Measurements from ENCODE around the gene EXOC4. TPM values are rescaled to one million over a fixed set of nuclear protein-coding genes. Genes with fewer than 3 reads are reported as not detected.

The EXOC4 gene
- total and polyA plus RNA-seq, 2 of the 8 experiments (the other 6 are each of a cell fraction or from before 2014, with no cell fraction given): 27.0 to 67.3 TPM

DNA sequence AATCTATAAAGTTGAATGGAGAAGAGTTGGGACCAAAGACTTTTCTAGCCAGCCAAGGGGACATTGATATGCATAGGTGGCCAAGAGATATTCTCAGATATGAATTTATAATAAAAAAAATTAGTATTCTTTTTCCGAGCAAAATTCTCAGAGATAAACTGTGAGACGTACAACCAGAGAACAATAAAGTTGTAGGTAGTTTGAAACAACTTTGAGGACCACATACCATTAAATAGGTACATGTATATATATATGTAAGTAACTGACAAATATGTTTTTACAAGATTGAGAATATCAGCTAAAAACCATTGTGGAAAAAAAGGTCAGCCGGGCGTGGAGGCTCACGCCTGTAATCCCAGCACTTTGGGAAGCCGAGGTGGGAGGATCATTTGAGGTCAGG lies 56.5 kb downstream of the EXOC4 start:
- DNase-seq (ENCODE audit: low read depth in 1 of 2, low spot score in 2 of 2) (no peak), FAIRE-seq (no peak)
- H2AFZ ChIP-seq (ENCODE audit: low read length): no peak overlapping the region
- no peak overlapping the region for H3K4me2 ChIP-seq (ENCODE audit: insufficient read depth in 1 of 2, low read depth in 2 of 2, low read length in 2 of 2)
- no peaks in the 10 kb centered on the region for H4K20me1 ChIP-seq (replicated peaks in 1 of 2; ENCODE audit: control insufficient read depth in 1 of 2, insufficient read depth in 2 of 2, low read length in 2 of 2)
- H3K4me3 ChIP-seq (ENCODE audit: extremely low read depth in 1 of 4, insufficient read depth in 2 of 4, low read depth in 3 of 4, low read length in 4 of 4): no peak overlapping the region
- ChIA-PET CTCF (ENCODE audit: partially characterized antibody) (interaction anchor here (1.3 kb wide), 1 partner anchor 9 kb away, joined by 3 read pairs; no protein-coding TSS in a partner anchor), POLR2A (ENCODE audit: partially characterized antibody) (no interaction called here)
- H3K27ac ChIP-seq (ENCODE audit: low read depth, low read length): no peak overlapping the region
- no peak overlapping the region for H4K8ac ChIP-seq (ENCODE audit: extremely low read depth, insufficient read depth, low read length)
- H3K36me3 ChIP-seq (ENCODE audit: control insufficient read depth in 2 of 4, insufficient read depth in 4 of 4, low read length in 3 of 4): peaks cover 0 to 30% (median 13%) of the 10 kb centered on the region in 4 experiments; a peak in 5 of 8 replicates
- H3K79me1 ChIP-seq (ENCODE audit: low read depth, low read length): no peaks in the 10 kb centered on the region
- no peaks in the 10 kb centered on the region for H3K23me2 ChIP-seq (ENCODE audit: low read depth, low read length)
- no peak overlapping the region for H3K23ac ChIP-seq (ENCODE audit: insufficient read length)
- H4K5ac ChIP-seq (ENCODE audit: insufficient read length, low read depth, low read length): no peak overlapping the region
- no peak overlapping the region for H2AK5ac ChIP-seq (ENCODE audit: low read depth, low read length)
- H3K56ac ChIP-seq (replicated peaks; ENCODE audit: insufficient read length, low read depth, low read length): no peak overlapping the region
- peaks cover 0 to 1% (median 0%) of the 10 kb centered on the region in 4 experiments; a peak in 1 of 7 replicates for H3K27me3 ChIP-seq (replicated peaks in 1 of 4; ENCODE audit: control insufficient read depth in 3 of 4, extremely low read depth in 1 of 4, insufficient read depth in 3 of 4, low read length in 3 of 4)
- no peaks in the 10 kb centered on the region for H3K79me2 ChIP-seq (ENCODE audit: control insufficient read depth in 1 of 2, insufficient read depth in 2 of 2, low read length in 2 of 2)
- H3K18ac ChIP-seq (ENCODE audit: extremely low read depth, low read length): no peak overlapping the region
- H2BK120ac ChIP-seq (replicated peaks; ENCODE audit: low read depth, low read length): no peak overlapping the region
- H2BK15ac ChIP-seq (ENCODE audit: low read length): no peak overlapping the region
- H2BK5ac ChIP-seq (ENCODE audit: low read depth, low read length): no peak overlapping the region
- no peaks in the 10 kb centered on the region for H3K4me1 ChIP-seq (replicated peaks in 1 of 4; ENCODE audit: control insufficient read depth in 3 of 4, insufficient read depth in 4 of 4, low read length in 3 of 4)
- no peak overlapping the region for H2BK12ac ChIP-seq (ENCODE audit: low read depth, low read length)
- H3K4ac ChIP-seq (replicated peaks; ENCODE audit: insufficient read length, low read depth, low read length): no peak overlapping the region
- H3K9me3 ChIP-seq (ENCODE audit: insufficient read depth in 2 of 2, low read depth in 1 of 2, low read length in 1 of 2): no peaks in the 10 kb centered on the region
- H4K91ac ChIP-seq (replicated peaks; ENCODE audit: insufficient read length, low read length): no peak overlapping the region
- WGBS, 2 experiments (ENCODE audit: extremely low coverage in 1 of 2, insufficient coverage in 1 of 2, insufficient read length in 1 of 2, insufficient replicate concordance in 2 of 2, low coverage in 1 of 2, low lambda C conversion rate in 2 of 2, missing lambda C conversion rate in 1 of 2): 83% methylated on average over 6 of the region's 6 CpGs; no CpG with 5 or more reads in 1 of the 2 experiments
- H3K9ac ChIP-seq (replicated peaks in 1 of 4; ENCODE audit: extremely low read depth in 1 of 4, low read depth in 3 of 4, low read length in 3 of 4): no peak overlapping the region
- H2BK20ac ChIP-seq (ENCODE audit: low read length): no peak overlapping the region
- no peak overlapping the region for H3K14ac ChIP-seq (ENCODE audit: insufficient read length)
- TF ChIP-seq ASH2L (IDR thresholded peaks at IDR 0.05; ENCODE audit: low read length) (no peak), SP2 (IDR thresholded peaks at IDR 0.05; ENCODE audit: low read length) (no peak), PHF8 (conservative IDR thresholded peaks at IDR 0.05; ENCODE audit: low read depth, low read length) (no peak), CHD2 (IDR thresholded peaks at IDR 0.05; ENCODE audit: low read length) (no peak), SUZ12 (IDR thresholded peaks at IDR 0.05; ENCODE audit: low read length) (no peak), CEBPB (IDR thresholded peaks at IDR 0.05; ENCODE audit: low read depth, low read length) (no peak), MAFK (IDR thresholded peaks at IDR 0.05; ENCODE audit: low read depth, low read length) (no peak), POLR2A (IDR thresholded peaks at IDR 0.05; ENCODE audit: control extremely low read depth in 1 of 2, low read depth in 2 of 2, low read length in 2 of 2) (no peak), YY1 (IDR thresholded peaks at IDR 0.05; ENCODE audit: low read depth, low read length) (no peak), SIN3A (conservative IDR thresholded peaks at IDR 0.05 in 1 of 2, IDR thresholded peaks at IDR 0.05 in 1 of 2; ENCODE audit: low read depth in 1 of 2, low read length in 2 of 2) (no peak), HDAC2 (IDR thresholded peaks at IDR 0.05; ENCODE audit: borderline replicate concordance in 1 of 2, low read depth in 2 of 2, low read length in 2 of 2) (no peak), EZH2 (IDR thresholded peaks at IDR 0.05; ENCODE audit: low read depth, low read length, severe bottlenecking) (no peak)
- TF ChIP-seq, protein P1, sequence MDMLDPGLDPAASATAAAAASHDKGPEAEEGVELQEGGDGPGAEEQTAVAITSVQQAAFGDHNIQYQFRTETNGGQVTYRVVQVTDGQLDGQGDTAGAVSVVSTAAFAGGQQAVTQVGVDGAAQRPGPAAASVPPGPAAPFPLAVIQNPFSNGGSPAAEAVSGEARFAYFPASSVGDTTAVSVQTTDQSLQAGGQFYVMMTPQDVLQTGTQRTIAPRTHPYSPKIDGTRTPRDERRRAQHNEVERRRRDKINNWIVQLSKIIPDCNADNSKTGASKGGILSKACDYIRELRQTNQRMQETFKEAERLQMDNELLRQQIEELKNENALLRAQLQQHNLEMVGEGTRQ (IDR thresholded peaks at IDR 0.05; ENCODE audit: low read length): no peak
